Peyer's patch (tissue), 4 donors: ENCODE results near the gene HOXA6. TPM values are rescaled to one million over a fixed set of nuclear protein-coding genes. Genes with fewer than 3 reads are reported as not detected.

Experiments
- DNase-seq, 3 donors: peaks; one replicate each; pipeline ENCODE4 v3.0.0-alpha.2; 2017 to 2019
- H3K27ac ChIP-seq, 4 donors: fragments of 200-600 bp; sonication (generic); one replicate each; pipeline ENCODE4 v1.5.1; 2016 to 2019
- H3K27me3 ChIP-seq, 2 donors: fragments of 200-600 bp; sonication (generic); one replicate each; pipeline ENCODE4 v1.5.1; 2019
- H3K36me3 ChIP-seq, 3 donors: fragments of 200-600 bp; sonication (generic); one replicate each; pipeline ENCODE4 v1.5.1; 2016 to 2019
- H3K4me1 ChIP-seq, 4 donors: fragments of 200-600 bp; sonication (generic); one replicate each; pipeline ENCODE4 v1.5.1; 2016 to 2019
- H3K4me3 ChIP-seq, 4 donors: fragments of 200-600 bp; sonication (generic); 1 replicate in 3 of 4; 2 replicates in 1 of 4; pipeline ENCODE4 v1.5.1; 2016 to 2019; ENCODE audit warnings: mild to moderate bottlenecking in 1 of 4
- H3K9me3 ChIP-seq, 4 donors: fragments of 200-600 bp; sonication (generic); one replicate each; pipeline ENCODE4 v1.5.1; 2016 to 2019; ENCODE audit warnings: mild to moderate bottlenecking in 1 of 4
- POLR2A ChIP-seq, 2 donors: fragments of 450-650 bp; IDR thresholded peaks; one replicate each; pipeline ENCODE4 v1.5.1; 2017; ENCODE audit warnings: antibody characterized with exemption in 2 of 2, mild to moderate bottlenecking in 2 of 2, moderate library complexity in 2 of 2
- total RNA-seq, 4 donors: library from RNA; depleted of rRNA; stranded (reverse); fragments of >200 nt; gene quantifications; one replicate each; pipeline ENCODE4 v1.1.0, GENCODE V29; 2016
- TF ChIP-seq, protein P1 (sequence below), 6 experiments: fragments of 450-650 bp in 4 of 6; fragments of 200-600 bp in 2 of 6; sonication (generic) in 1 of 6; IDR thresholded peaks; one replicate each; pipeline ENCODE4 v1.5.1; 2017 to 2019; ENCODE audit warnings: antibody characterized with exemption in 6 of 6, mild to moderate bottlenecking in 3 of 6, moderate library complexity in 1 of 6

HOXA6 gene
- total RNA-seq, 4 donors from 2014 or later, result 18.7 to 45.0 (median 30.7) TPM

DNA sequence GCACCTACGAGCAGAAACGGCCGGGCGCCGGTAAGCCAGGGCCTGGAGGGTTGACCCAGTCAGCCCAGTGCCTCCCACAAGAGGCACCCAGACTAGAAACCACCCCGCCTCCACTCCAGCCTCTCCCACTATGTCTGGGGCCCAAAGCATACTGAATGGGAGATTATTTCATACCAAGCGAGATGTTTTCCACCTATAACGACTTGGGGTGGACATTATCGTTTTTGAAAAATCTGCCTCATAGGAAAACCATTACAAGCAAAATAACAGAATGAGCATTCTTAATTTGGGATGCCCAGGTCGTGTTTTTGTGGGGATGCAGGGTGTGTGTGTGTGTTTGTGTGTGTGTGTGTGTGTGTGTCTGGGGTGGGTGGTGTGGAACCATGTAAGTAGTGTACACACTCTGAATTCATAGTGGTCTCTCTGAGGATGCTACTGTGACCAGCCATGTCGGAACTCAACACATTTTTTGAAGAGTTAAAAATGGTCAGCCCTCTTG is 1.6 kb downstream of the HOXA6 start:
- TF ChIP-seq, protein P1, sequence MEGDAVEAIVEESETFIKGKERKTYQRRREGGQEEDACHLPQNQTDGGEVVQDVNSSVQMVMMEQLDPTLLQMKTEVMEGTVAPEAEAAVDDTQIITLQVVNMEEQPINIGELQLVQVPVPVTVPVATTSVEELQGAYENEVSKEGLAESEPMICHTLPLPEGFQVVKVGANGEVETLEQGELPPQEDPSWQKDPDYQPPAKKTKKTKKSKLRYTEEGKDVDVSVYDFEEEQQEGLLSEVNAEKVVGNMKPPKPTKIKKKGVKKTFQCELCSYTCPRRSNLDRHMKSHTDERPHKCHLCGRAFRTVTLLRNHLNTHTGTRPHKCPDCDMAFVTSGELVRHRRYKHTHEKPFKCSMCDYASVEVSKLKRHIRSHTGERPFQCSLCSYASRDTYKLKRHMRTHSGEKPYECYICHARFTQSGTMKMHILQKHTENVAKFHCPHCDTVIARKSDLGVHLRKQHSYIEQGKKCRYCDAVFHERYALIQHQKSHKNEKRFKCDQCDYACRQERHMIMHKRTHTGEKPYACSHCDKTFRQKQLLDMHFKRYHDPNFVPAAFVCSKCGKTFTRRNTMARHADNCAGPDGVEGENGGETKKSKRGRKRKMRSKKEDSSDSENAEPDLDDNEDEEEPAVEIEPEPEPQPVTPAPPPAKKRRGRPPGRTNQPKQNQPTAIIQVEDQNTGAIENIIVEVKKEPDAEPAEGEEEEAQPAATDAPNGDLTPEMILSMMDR (IDR thresholded peaks at IDR 0.05), result no peak
- no peak for TF ChIP-seq POLR2A (IDR thresholded peaks at IDR 0.05)
- H3K4me1 ChIP-seq, result peaks cover 0 to 36% (median 8%) of the 10 kb centered on the region in 4 donors
- DNase-seq, result no peak
- H3K27me3 ChIP-seq, result no peaks in the 10 kb centered on the region
- peak overlapping the region; percentile 42 to 96 (median 79) for H3K27ac ChIP-seq
- H3K4me3 ChIP-seq, result peak overlapping the region in 2 of 4 donors; percentile 37 to 75
- peaks cover 0 to 9% (median 0%) of the 10 kb centered on the region in 3 donors for H3K36me3 ChIP-seq
- H3K9me3 ChIP-seq, result no peaks in the 10 kb centered on the region

DNA sequence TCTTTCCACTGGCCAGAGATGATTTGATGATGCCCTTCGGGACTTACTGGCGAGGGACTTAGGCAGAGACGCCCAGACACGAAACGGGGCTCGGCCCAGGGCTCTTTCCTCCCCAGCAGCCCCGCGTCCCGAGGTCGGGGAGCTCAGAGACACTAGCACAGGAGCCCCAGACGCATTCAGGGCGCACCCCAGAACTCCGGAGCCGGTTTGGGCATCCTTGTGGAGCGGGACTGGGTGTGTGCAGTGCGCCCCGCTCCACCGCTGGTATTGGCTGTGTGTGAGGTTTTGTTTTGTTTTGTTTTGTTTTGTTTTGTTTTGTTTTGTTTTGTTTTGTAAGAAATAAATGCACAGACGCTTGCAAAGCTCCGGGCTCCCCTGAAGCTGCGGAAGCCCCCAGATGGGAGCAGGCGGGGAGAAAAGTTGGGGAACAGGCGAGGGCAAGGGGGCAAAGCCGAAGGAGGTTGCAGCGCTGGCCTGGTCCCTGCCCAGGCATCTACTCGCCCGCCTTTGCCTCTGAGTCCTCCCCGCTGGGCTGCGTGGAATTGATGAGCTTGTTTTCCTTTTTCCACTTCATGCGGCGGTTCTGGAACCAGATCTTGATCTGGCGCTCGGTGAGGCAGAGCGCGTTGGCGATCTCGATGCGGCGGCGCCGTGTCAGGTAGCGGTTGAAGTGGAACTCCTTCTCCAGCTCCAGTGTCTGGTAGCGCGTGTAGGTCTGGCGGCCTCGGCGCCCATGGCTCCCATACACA is 2.2 kb downstream of the HOXA6 start:
- no peak for TF ChIP-seq POLR2A (IDR thresholded peaks at IDR 0.05)
- TF ChIP-seq, protein P1 (IDR thresholded peaks at IDR 0.05), result no peak
- no peaks in the 10 kb centered on the region for H3K9me3 ChIP-seq
- DNase-seq, result peak; percentile 13 to 63 (median 46)
- peaks cover 0 to 9% (median 0%) of the 10 kb centered on the region in 3 donors for H3K36me3 ChIP-seq
- peak overlapping the region; percentile 42 to 96 (median 79) for H3K27ac ChIP-seq
- H3K4me3 ChIP-seq, result peak overlapping the region in 2 of 4 donors; percentile 70 to 75
- peaks cover 0 to 36% (median 5%) of the 10 kb centered on the region in 4 donors for H3K4me1 ChIP-seq
- no peaks in the 10 kb centered on the region for H3K27me3 ChIP-seq

DNA sequence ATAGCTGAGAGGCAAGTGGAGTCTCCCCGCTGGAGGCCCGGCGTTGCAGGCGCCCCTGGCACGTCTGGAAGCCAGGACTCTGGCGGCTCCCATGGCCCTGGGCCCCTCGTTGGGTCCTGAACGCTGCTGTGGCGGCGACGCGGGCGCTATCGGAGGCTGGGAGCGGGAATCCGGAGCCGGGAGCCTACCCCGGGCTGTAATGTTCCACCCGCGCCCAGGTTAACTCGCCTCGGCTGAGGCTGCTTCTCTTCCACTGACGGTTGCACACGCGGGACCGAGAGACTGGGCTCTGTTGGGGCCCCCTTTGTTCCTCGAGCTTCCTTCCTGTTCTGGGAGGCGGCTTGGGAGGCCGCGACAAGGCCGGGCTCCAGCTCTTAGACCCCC is 2.8 kb downstream of the HOXA6 start:
- DNase-seq, result peak; percentile 10 to 61 (median 45)
- no peaks in the 10 kb centered on the region for H3K27me3 ChIP-seq
- H3K9me3 ChIP-seq, result no peaks in the 10 kb centered on the region
- H3K36me3 ChIP-seq, result peaks cover 0 to 9% (median 0%) of the 10 kb centered on the region in 3 donors
- peaks cover 0 to 36% (median 5%) of the 10 kb centered on the region in 4 donors for H3K4me1 ChIP-seq
- H3K27ac ChIP-seq, result peak overlapping the region; percentile 42 to 96 (median 79)
- TF ChIP-seq POLR2A (IDR thresholded peaks at IDR 0.05), result no peak
- TF ChIP-seq, protein P1 (IDR thresholded peaks at IDR 0.05), result no peak
- peak overlapping the region in 2 of 4 donors; percentile 70 to 75 for H3K4me3 ChIP-seq

DNA sequence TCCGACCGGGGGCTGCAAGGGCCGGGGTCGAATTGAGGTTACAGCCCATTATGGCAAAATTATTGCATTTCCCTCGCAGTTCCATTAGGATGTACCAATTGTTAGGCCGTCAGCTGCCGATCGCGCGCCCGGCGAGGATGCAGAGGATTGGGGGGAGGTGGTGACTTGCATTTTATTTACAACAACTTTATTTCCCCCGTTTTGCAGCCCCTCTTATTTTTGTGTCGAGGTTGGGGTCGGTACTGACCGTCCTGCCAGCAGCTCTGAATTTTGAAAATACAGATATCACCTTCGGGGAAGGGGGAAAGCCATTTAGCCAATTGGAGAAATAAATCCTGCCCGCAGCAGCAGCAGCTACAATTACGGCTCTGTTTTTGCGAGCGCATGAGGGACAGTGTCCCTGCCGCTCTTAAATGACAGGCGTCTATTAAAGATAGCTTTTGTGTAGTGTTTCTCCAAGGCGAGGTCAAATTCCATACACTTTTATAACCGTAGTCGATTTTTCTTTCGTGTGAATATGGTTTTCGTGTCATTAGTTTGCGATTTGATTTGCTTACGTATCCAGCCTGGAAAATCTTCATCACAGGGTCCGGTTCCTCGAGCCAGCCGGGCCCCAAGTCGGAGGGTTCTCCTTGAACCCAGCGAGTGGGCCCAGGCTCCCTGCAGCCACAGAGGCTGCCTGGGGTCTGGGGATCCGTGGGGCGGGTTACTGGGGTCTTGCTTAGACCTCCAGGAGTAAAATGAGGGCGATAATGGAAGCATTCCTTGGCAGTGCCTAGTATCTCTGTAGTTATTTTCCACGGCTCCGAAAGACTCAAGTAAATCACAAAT is 3.4 kb downstream of the HOXA6 start:
- H3K27ac ChIP-seq, result peak overlapping the region; percentile 42 to 96 (median 79)
- TF ChIP-seq, protein P1 (IDR thresholded peaks at IDR 0.05), result no peak
- peak; percentile 9 to 17 for TF ChIP-seq POLR2A (IDR thresholded peaks at IDR 0.05)
- H3K36me3 ChIP-seq, result peaks cover 0 to 9% (median 0%) of the 10 kb centered on the region in 3 donors
- no peaks in the 10 kb centered on the region for H3K27me3 ChIP-seq
- H3K4me1 ChIP-seq, result peaks cover 0 to 36% (median 5%) of the 10 kb centered on the region in 4 donors
- peak overlapping the region in 2 of 4 donors; percentile 70 to 75 for H3K4me3 ChIP-seq
- no peaks in the 10 kb centered on the region for H3K9me3 ChIP-seq
- DNase-seq, result peak in 2 of 3 donors; percentile 46 to 61
